ENCODE data around the gene TOX3. TPM values are rescaled to one million over a fixed set of nuclear protein-coding genes. Genes with fewer than 3 reads are reported as not detected.

The TOX3 gene
- total and polyA plus RNA-seq, 5 donors from 2014 or later: not detected

DNA sequence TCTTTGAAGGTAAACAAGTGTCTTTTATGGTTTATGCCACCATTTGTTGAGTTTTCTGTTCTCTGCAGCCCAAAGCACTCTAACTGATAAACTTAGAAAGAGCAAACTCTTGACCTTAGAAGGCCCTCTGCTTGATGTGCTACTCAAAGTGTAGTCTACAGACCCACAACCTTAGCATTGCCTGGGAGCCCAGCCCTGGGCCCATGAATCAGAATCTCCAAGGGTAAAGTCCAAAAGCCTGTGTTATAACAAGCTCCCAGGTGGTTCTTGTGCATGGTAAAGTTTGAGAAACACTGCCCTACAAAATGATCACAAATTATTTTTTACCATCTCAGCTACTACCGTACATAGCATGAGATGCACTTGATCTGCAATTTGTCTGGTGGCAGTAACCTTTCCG lies 6.0 kb downstream of the TOX3 start:
- ATAC-seq (ENCODE audit: low read depth in 2 of 2): no peak
- H3K36me3 Mint-ChIP-seq: no peaks in the 10 kb centered on the region
- H3K27ac ChIP-seq (ENCODE audit: insufficient read depth, low read length, poor library complexity, severe bottlenecking): no peak overlapping the region

DNA sequence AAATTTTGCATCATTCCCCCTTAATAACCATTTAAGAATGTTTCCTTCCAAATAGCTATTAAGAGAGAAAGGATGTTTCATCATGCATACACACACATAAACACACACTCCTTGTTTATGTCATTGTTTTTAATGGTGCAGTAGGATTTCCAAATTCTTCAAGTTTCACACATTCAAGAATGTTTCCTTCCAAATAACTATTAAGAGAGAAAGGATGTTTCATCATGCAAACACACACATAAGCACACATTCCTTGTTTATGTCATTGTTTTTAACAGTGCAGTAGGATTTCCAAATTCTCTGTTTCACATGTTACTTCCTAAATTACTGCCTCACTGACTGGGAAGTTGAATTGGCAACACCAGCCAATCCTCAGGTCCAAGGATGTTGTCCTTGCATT lies 7.8 kb downstream of the TOX3 start:
- Histone ChIP-seq H3K4me3 (ENCODE audit: low read depth, low read length) (no peak overlapping the region), H3K4me1 (ENCODE audit: control insufficient read depth, insufficient read depth, low read length, poor library complexity, severe bottlenecking) (no peaks in the 10 kb centered on the region), H3K9me3 (ENCODE audit: control insufficient read depth in 2 of 2, low read length in 2 of 2) (no peaks in the 10 kb centered on the region), H3K27ac (ENCODE audit: insufficient read depth, low read length, poor library complexity, severe bottlenecking) (no peak overlapping the region), H3K36me3 (ENCODE audit: control insufficient read depth, insufficient read depth, low read length) (no peaks in the 10 kb centered on the region), H3K27me3 (ENCODE audit: control insufficient read depth, insufficient read depth, low read length) (no peaks in the 10 kb centered on the region)
- ATAC-seq (ENCODE audit: low read depth in 2 of 2) (no peak), DNase-seq (no peak)
- Mint-ChIP-seq H3K9me3 (peaks cover 0 to 8% (median 4%) of the 10 kb centered on the region in 7 donors), H3K27ac (no peak overlapping the region), H3K27me3 (no peaks in the 10 kb centered on the region), H3K4me3 (no peak overlapping the region), H3K4me1 (no peaks in the 10 kb centered on the region), H3K36me3 (no peaks in the 10 kb centered on the region)

More for the DNA sequence above, 6.0 kb downstream of the TOX3 start:
- Histone ChIP-seq H3K4me3 (ENCODE audit: low read depth, low read length) (no peak overlapping the region), H3K9me3 (ENCODE audit: control insufficient read depth in 2 of 2, low read length in 2 of 2) (no peaks in the 10 kb centered on the region), H3K4me1 (ENCODE audit: control insufficient read depth, insufficient read depth, low read length, poor library complexity, severe bottlenecking) (no peaks in the 10 kb centered on the region), H3K27me3 (ENCODE audit: control insufficient read depth, insufficient read depth, low read length) (peaks cover 4% of the 10 kb centered on the region), H3K36me3 (ENCODE audit: control insufficient read depth, insufficient read depth, low read length) (no peaks in the 10 kb centered on the region)
- no peak overlapping the region for H3K4me3 Mint-ChIP-seq
- DNase-seq: no peak
- peaks cover 0 to 11% (median 3%) of the 10 kb centered on the region in 7 donors for H3K9me3 Mint-ChIP-seq
- peaks cover 0 to 4% (median under 1%) of the 10 kb centered on the region in 4 donors for H3K4me1 Mint-ChIP-seq
- peaks cover 12% of the 10 kb centered on the region for H3K27me3 Mint-ChIP-seq
- no peak overlapping the region for H3K27ac Mint-ChIP-seq

DNA sequence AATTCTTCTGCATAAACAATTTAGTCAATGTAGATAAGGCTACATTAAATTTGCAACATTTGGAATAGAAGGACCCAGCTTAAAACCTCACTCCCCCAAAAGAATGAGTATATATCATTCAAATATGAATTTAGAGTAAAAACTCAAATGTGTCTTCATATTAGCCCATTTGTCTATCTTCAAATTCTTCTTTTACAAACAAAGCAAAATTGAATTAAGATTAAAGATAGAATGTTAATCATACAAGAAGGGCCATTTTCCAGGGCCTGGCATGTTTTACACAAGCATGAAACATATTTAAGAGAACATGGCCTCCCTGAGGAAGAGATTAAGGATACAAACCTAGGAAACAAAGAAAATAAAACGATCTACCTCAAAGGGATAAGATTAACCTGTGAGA lies 8.4 kb downstream of the TOX3 start:
- peaks cover 0 to 8% (median 2%) of the 10 kb centered on the region in 7 donors for H3K9me3 Mint-ChIP-seq
- no peak overlapping the region for H3K27ac Mint-ChIP-seq
- no peak overlapping the region for H3K4me3 Mint-ChIP-seq
- H3K4me1 ChIP-seq (ENCODE audit: control insufficient read depth, insufficient read depth, low read length, poor library complexity, severe bottlenecking): no peaks in the 10 kb centered on the region
- H3K9me3 ChIP-seq (ENCODE audit: control insufficient read depth in 2 of 2, low read length in 2 of 2): no peaks in the 10 kb centered on the region
- no peaks in the 10 kb centered on the region for H3K27me3 Mint-ChIP-seq
- DNase-seq: no peak
- no peak overlapping the region for H3K27ac ChIP-seq (ENCODE audit: insufficient read depth, low read length, poor library complexity, severe bottlenecking)
- no peaks in the 10 kb centered on the region for H3K4me1 Mint-ChIP-seq
- H3K36me3 Mint-ChIP-seq: no peaks in the 10 kb centered on the region
- H3K4me3 ChIP-seq (ENCODE audit: low read depth, low read length): no peak overlapping the region
- no peak for ATAC-seq (ENCODE audit: low read depth in 2 of 2)
- H3K27me3 ChIP-seq (ENCODE audit: control insufficient read depth, insufficient read depth, low read length): no peaks in the 10 kb centered on the region
- H3K36me3 ChIP-seq (ENCODE audit: control insufficient read depth, insufficient read depth, low read length): no peaks in the 10 kb centered on the region

DNA sequence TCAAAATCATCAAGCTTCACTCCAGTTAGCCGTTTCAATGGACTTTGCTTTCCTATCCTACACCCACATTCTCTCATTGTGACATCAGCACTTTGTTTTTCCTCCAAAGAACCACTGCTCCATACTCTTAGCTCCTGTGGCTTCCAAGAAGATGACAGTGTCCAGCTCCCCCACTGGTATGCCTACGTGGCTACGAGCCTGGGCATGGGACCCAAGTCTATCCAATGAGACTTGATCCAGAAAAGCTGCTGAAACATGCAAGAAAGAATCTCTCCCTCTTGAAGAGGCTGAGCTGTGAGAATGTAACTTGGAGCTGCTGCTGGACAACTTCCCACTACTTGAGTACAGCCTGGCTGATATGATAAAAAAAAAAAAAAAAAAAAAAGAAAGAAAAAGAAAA lies 9.4 kb downstream of the TOX3 start:
- no peak overlapping the region for H3K27ac ChIP-seq (ENCODE audit: insufficient read depth, low read length, poor library complexity, severe bottlenecking)
- H3K27ac Mint-ChIP-seq: no peak overlapping the region
- H3K36me3 Mint-ChIP-seq: no peaks in the 10 kb centered on the region
- no peaks in the 10 kb centered on the region for H3K9me3 ChIP-seq (ENCODE audit: control insufficient read depth in 2 of 2, low read length in 2 of 2)
- no peaks in the 10 kb centered on the region for H3K36me3 ChIP-seq (ENCODE audit: control insufficient read depth, insufficient read depth, low read length)
- no peak for ATAC-seq (ENCODE audit: low read depth in 2 of 2)
- no peak overlapping the region for H3K4me3 ChIP-seq (ENCODE audit: low read depth, low read length)
- H3K27me3 ChIP-seq (ENCODE audit: control insufficient read depth, insufficient read depth, low read length): no peaks in the 10 kb centered on the region
- H3K27me3 Mint-ChIP-seq: no peaks in the 10 kb centered on the region
- H3K9me3 Mint-ChIP-seq: peaks cover 0 to 8% (median 2%) of the 10 kb centered on the region in 7 donors
- no peak overlapping the region for H3K4me3 Mint-ChIP-seq
- H3K4me1 Mint-ChIP-seq: no peaks in the 10 kb centered on the region
- no peaks in the 10 kb centered on the region for H3K4me1 ChIP-seq (ENCODE audit: control insufficient read depth, insufficient read depth, low read length, poor library complexity, severe bottlenecking)
- DNase-seq: no peak

DNA sequence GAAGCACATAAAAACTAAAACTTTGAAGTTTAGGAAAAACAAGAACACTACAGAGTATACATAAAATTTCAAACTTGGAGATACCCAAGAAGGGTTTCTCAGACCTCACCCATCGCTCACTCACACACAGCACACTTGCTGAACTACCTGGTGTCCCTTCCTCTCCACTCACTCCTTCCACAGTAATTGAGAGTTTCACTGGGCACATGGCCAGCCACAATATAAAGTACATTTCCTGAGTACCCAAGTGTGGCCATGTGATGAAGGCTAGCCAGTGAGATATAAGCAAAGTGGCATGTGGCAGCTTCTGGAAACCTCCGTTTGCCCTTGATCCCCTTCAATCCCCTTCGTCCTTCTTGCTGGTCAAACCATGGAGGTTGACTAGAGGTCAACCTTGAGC lies 11.9 kb downstream of the TOX3 start:
- DNase-seq (no peak), ATAC-seq (ENCODE audit: low read depth in 2 of 2) (no peak)
- H3K27ac ChIP-seq (ENCODE audit: insufficient read depth, low read length, poor library complexity, severe bottlenecking): no peak overlapping the region
- Mint-ChIP-seq H3K9me3 (peaks cover 0 to 11% (median 2%) of the 10 kb centered on the region in 7 donors), H3K36me3 (no peaks in the 10 kb centered on the region), H3K4me1 (no peaks in the 10 kb centered on the region), H3K4me3 (no peak overlapping the region), H3K27ac (no peak overlapping the region), H3K27me3 (no peaks in the 10 kb centered on the region)
- H3K4me3 ChIP-seq (ENCODE audit: low read depth, low read length): no peak overlapping the region
- no peaks in the 10 kb centered on the region for H3K27me3 ChIP-seq (ENCODE audit: control insufficient read depth, insufficient read depth, low read length)
- no peaks in the 10 kb centered on the region for H3K4me1 ChIP-seq (ENCODE audit: control insufficient read depth, insufficient read depth, low read length, poor library complexity, severe bottlenecking)
- no peaks in the 10 kb centered on the region for H3K36me3 ChIP-seq (ENCODE audit: control insufficient read depth, insufficient read depth, low read length)
- no peaks in the 10 kb centered on the region for H3K9me3 ChIP-seq (ENCODE audit: control insufficient read depth in 2 of 2, low read length in 2 of 2)

DNA sequence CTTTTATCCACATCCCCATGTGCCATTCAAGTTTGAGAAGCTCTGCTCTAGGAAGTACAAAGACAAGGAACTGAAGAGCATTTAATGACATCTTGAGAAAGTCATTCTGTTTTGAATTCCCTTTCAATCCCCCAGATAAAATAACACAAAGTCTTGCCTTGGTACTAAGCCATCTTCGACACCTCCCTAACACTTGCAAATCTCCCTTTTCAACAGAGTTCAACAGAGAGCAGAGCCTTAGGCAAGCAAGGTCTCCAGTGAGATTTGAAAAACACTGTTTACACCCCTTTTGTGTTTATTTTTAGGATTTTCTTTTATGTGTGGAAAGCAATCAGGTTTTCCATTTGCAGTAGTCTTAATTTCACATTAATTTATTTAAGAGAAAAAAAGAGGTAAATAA lies 13.6 kb downstream of the TOX3 start:
- Histone ChIP-seq H3K27me3 (ENCODE audit: control insufficient read depth, insufficient read depth, low read length) (no peaks in the 10 kb centered on the region), H3K27ac (ENCODE audit: insufficient read depth, low read length, poor library complexity, severe bottlenecking) (no peak overlapping the region), H3K36me3 (ENCODE audit: control insufficient read depth, insufficient read depth, low read length) (no peaks in the 10 kb centered on the region), H3K9me3 (ENCODE audit: control insufficient read depth in 2 of 2, low read length in 2 of 2) (no peaks in the 10 kb centered on the region), H3K4me1 (ENCODE audit: control insufficient read depth, insufficient read depth, low read length, poor library complexity, severe bottlenecking) (no peaks in the 10 kb centered on the region), H3K4me3 (ENCODE audit: low read depth, low read length) (no peak overlapping the region)
- peaks cover 0 to 10% (median 1%) of the 10 kb centered on the region in 7 donors for H3K9me3 Mint-ChIP-seq
- no peaks in the 10 kb centered on the region for H3K36me3 Mint-ChIP-seq
- ATAC-seq (ENCODE audit: low read depth in 2 of 2) (no peak), DNase-seq (no peak)
- H3K27me3 Mint-ChIP-seq: no peaks in the 10 kb centered on the region
- no peak overlapping the region for H3K27ac Mint-ChIP-seq
- H3K4me1 Mint-ChIP-seq: no peaks in the 10 kb centered on the region
- no peak overlapping the region for H3K4me3 Mint-ChIP-seq

DNA sequence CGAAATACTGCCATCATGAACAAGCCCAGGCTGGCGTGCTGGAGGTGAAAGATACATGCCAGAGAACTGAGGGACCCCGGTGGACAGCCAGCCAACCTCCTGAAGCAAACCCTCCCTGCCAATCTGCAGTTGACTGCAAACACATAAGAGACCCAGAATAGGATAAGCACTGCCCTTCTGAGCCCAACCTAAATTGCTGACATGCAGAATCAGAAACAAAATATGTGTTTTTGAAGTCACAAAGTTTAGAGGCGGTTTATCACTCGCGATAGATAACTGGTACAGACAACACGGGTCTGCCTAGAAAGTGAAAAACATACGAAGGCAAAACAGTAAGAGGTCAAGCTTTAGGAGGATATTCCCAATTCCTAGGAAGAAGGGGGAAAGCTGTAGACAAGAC lies 14.6 kb downstream of the TOX3 start:
- H3K4me1 Mint-ChIP-seq: no peaks in the 10 kb centered on the region
- Histone ChIP-seq H3K4me3 (ENCODE audit: low read depth, low read length) (no peak overlapping the region), H3K36me3 (ENCODE audit: control insufficient read depth, insufficient read depth, low read length) (no peaks in the 10 kb centered on the region), H3K27ac (ENCODE audit: insufficient read depth, low read length, poor library complexity, severe bottlenecking) (no peak overlapping the region), H3K27me3 (ENCODE audit: control insufficient read depth, insufficient read depth, low read length) (no peaks in the 10 kb centered on the region), H3K9me3 (ENCODE audit: control insufficient read depth in 2 of 2, low read length in 2 of 2) (no peaks in the 10 kb centered on the region), H3K4me1 (ENCODE audit: control insufficient read depth, insufficient read depth, low read length, poor library complexity, severe bottlenecking) (no peaks in the 10 kb centered on the region)
- no peak overlapping the region for H3K4me3 Mint-ChIP-seq
- ATAC-seq (ENCODE audit: low read depth in 2 of 2) (no peak), DNase-seq (no peak)
- H3K36me3 Mint-ChIP-seq: no peaks in the 10 kb centered on the region
- no peaks in the 10 kb centered on the region for H3K27me3 Mint-ChIP-seq
- peaks cover 0 to 10% (median 2%) of the 10 kb centered on the region in 7 donors for H3K9me3 Mint-ChIP-seq
- H3K27ac Mint-ChIP-seq: no peak overlapping the region

DNA sequence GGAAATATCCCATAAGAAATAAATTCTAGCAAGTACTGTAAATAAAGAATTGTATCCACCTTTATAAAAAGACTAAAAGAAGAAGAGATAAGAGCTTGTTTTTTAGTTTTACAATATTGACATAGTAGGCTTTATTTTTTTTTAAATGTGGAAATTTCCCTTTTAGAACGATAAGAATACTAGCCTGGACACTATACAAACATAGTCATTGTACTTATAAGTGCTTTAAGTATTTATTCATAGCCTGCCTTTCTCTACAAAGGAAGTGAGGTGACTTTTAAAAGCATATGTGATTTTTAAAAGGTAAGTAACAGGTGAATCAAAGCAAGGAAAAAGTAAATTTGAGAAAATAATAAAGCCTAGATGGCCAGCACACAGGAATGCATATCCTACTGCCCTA lies 17.7 kb downstream of the TOX3 start:
- H3K36me3 ChIP-seq (ENCODE audit: control insufficient read depth, insufficient read depth, low read length): no peaks in the 10 kb centered on the region
- H3K27ac ChIP-seq (ENCODE audit: insufficient read depth, low read length, poor library complexity, severe bottlenecking): no peak overlapping the region
- H3K36me3 Mint-ChIP-seq: no peaks in the 10 kb centered on the region
- DNase-seq (no peak), ATAC-seq (ENCODE audit: low read depth in 2 of 2) (no peak)
- H3K4me3 Mint-ChIP-seq: no peak overlapping the region
- H3K27me3 ChIP-seq (ENCODE audit: control insufficient read depth, insufficient read depth, low read length): no peaks in the 10 kb centered on the region
- no peak overlapping the region for H3K27ac Mint-ChIP-seq
- no peaks in the 10 kb centered on the region for H3K4me1 ChIP-seq (ENCODE audit: control insufficient read depth, insufficient read depth, low read length, poor library complexity, severe bottlenecking)
- H3K4me1 Mint-ChIP-seq: no peaks in the 10 kb centered on the region
- H3K4me3 ChIP-seq (ENCODE audit: low read depth, low read length): no peak overlapping the region
- H3K9me3 Mint-ChIP-seq: peaks cover 0 to 10% (median 3%) of the 10 kb centered on the region in 7 donors
- no peaks in the 10 kb centered on the region for H3K9me3 ChIP-seq (ENCODE audit: control insufficient read depth in 2 of 2, low read length in 2 of 2)
- no peaks in the 10 kb centered on the region for H3K27me3 Mint-ChIP-seq
